Muscle of leg (tissue), 11 donors: ENCODE measurements around the gene PCSK2. TPM values are rescaled to one million over a fixed set of nuclear protein-coding genes. Genes with fewer than 3 reads are reported as not detected.

Experiments
- DNase-seq: peaks from one replicate; pipeline ENCODE4 v3.0.0; 2013
- H3K27ac ChIP-seq: one replicate; pipeline ENCODE4 v1.5.1; 2013; ENCODE audit warnings: mild to moderate bottlenecking, low read length, control low read depth
- H3K27me3 ChIP-seq: one replicate; pipeline ENCODE4 v1.6.1; 2013; ENCODE audit warnings: low read length; ENCODE audit not compliant: control insufficient read depth, insufficient read depth
- H3K36me3 ChIP-seq: one replicate; pipeline ENCODE4 v1.6.1; 2013; ENCODE audit warnings: low read length; ENCODE audit not compliant: control insufficient read depth, insufficient read depth
- H3K4me1 ChIP-seq: one replicate; pipeline ENCODE4 v1.6.1; 2013; ENCODE audit warnings: low read length; ENCODE audit not compliant: control insufficient read depth, insufficient read depth
- H3K4me3 ChIP-seq: one replicate; pipeline ENCODE4 v1.5.1; 2013; ENCODE audit warnings: low read length, control low read depth
- H3K9me3 ChIP-seq: replicated peaks from 2 replicates; pipeline ENCODE4 v1.6.1; 2013; ENCODE audit warnings: low read depth, low read length; ENCODE audit not compliant: control insufficient read depth
- WGBS: methylation state at CpG from one replicate; pipeline ENCODE4 v1.1.5; 2013; ENCODE audit warnings: missing lambda C conversion rate; ENCODE audit not compliant: insufficient coverage; 5-methylcytosine and 5-hydroxymethylcytosine counted together
- polyA plus RNA-seq, 8 donors: library from polyadenylated mRNA; unstranded; fragments of 120-200 nt; gene quantifications; one replicate each; pipeline versions ENCODE4 v1.2.1 to v1.2.3, GENCODE V29; 2013; ENCODE audit warnings: inconsistent platforms in 1 of 8, low replicate concordance in 1 of 8; ENCODE audit not compliant: insufficient read length in 8 of 8, insufficient read depth in 1 of 8
- total RNA-seq: library from RNA; stranded (reverse); fragments of 120-200 nt; gene quantifications from one replicate; pipeline ENCODE4 v1.2.4, GENCODE V29; 2013

Gene PCSK2
- total and polyA plus RNA-seq, 9 donors = 0.27 to 4.0 (median 0.82) TPM

GRCh38 chr20:17236766-17237165 lies 9.9 kb downstream of the PCSK2 start:
- Histone ChIP-seq H3K4me1 (no peaks in the 10 kb centered on the region), H3K27me3 (peaks cover under 1% of the 10 kb centered on the region), H3K27ac (no peak overlapping the region), H3K36me3 (no peaks in the 10 kb centered on the region), H3K9me3 (no peaks in the 10 kb centered on the region), H3K4me3 (no peak overlapping the region)
- DNase-seq = no peak

GRCh38 chr20:17248224-17248623 lies 21.4 kb downstream of the PCSK2 start:
- no CpG with 5 or more reads among the region's 3 CpGs for WGBS
- no peak for DNase-seq
- H3K36me3 ChIP-seq = no peaks in the 10 kb centered on the region
- H3K4me1 ChIP-seq = no peaks in the 10 kb centered on the region
- peaks cover 2% of the 10 kb centered on the region for H3K27me3 ChIP-seq
- H3K27ac ChIP-seq = no peak overlapping the region
- no peaks in the 10 kb centered on the region for H3K9me3 ChIP-seq
- H3K4me3 ChIP-seq = no peak overlapping the region

- no CpG with 5 or more reads among the region's 3 CpGs for WGBS
- Histone ChIP-seq H3K36me3 (no peaks in the 10 kb centered on the region), H3K9me3 (no peaks in the 10 kb centered on the region), H3K4me3 (no peak overlapping the region), H3K27ac (no peak overlapping the region), H3K27me3 (no peaks in the 10 kb centered on the region), H3K4me1 (no peaks in the 10 kb centered on the region)
- no peak for DNase-seq
Measured at GRCh38 chr20:17262786-17263185, 35.9 kb downstream of the PCSK2 start.

- Histone ChIP-seq H3K36me3 (no peaks in the 10 kb centered on the region), H3K27ac (no peak overlapping the region), H3K9me3 (no peaks in the 10 kb centered on the region), H3K4me1 (no peaks in the 10 kb centered on the region), H3K4me3 (no peak overlapping the region), H3K27me3 (no peaks in the 10 kb centered on the region)
- no peak for DNase-seq
- WGBS = no CpG with 5 or more reads among the region's 3 CpGs
Measured at GRCh38 chr20:17273717-17274116, 46.9 kb downstream of the PCSK2 start.

GRCh38 chr20:17276101-17276500 lies 49.3 kb downstream of the PCSK2 start:
- DNase-seq = no peak
- Histone ChIP-seq H3K27me3 (no peaks in the 10 kb centered on the region), H3K27ac (no peak overlapping the region), H3K4me3 (no peak overlapping the region), H3K4me1 (no peaks in the 10 kb centered on the region), H3K36me3 (no peaks in the 10 kb centered on the region), H3K9me3 (no peaks in the 10 kb centered on the region)

GRCh38 chr20:17281478-17281877 lies 54.6 kb downstream of the PCSK2 start:
- no peak for DNase-seq
- Histone ChIP-seq H3K27me3 (no peaks in the 10 kb centered on the region), H3K27ac (no peak overlapping the region), H3K4me3 (no peak overlapping the region), H3K36me3 (no peaks in the 10 kb centered on the region), H3K4me1 (no peaks in the 10 kb centered on the region), H3K9me3 (no peaks in the 10 kb centered on the region)

GRCh38 chr20:17282501-17282900 lies 55.7 kb downstream of the PCSK2 start:
- WGBS = 67% methylated on average over 2 of the region's 3 CpGs
- no peak for DNase-seq
- no peak overlapping the region for H3K4me3 ChIP-seq
- no peak overlapping the region for H3K27ac ChIP-seq
- H3K36me3 ChIP-seq = no peaks in the 10 kb centered on the region
- no peaks in the 10 kb centered on the region for H3K4me1 ChIP-seq
- no peaks in the 10 kb centered on the region for H3K9me3 ChIP-seq
- no peaks in the 10 kb centered on the region for H3K27me3 ChIP-seq

GRCh38 chr20:17287503-17287902 lies 60.7 kb downstream of the PCSK2 start:
- H3K4me3 ChIP-seq = no peak overlapping the region
- H3K9me3 ChIP-seq = no peaks in the 10 kb centered on the region
- no peaks in the 10 kb centered on the region for H3K27me3 ChIP-seq
- 67% methylated on average over 1 of the region's 2 CpGs for WGBS
- no peaks in the 10 kb centered on the region for H3K36me3 ChIP-seq
- no peaks in the 10 kb centered on the region for H3K4me1 ChIP-seq
- DNase-seq = no peak
- no peak overlapping the region for H3K27ac ChIP-seq

GRCh38 chr20:17287998-17288397 lies 61.2 kb downstream of the PCSK2 start:
- 91% methylated on average over 3 of the region's 3 CpGs for WGBS
- Histone ChIP-seq H3K27ac (no peak overlapping the region), H3K4me1 (no peaks in the 10 kb centered on the region), H3K27me3 (no peaks in the 10 kb centered on the region), H3K36me3 (no peaks in the 10 kb centered on the region), H3K4me3 (no peak overlapping the region), H3K9me3 (no peaks in the 10 kb centered on the region)
- DNase-seq = no peak

GRCh38 chr20:17295151-17295726 lies 68.4 kb downstream of the PCSK2 start:
- no peak overlapping the region for H3K4me3 ChIP-seq
- H3K27me3 ChIP-seq = no peaks in the 10 kb centered on the region
- H3K4me1 ChIP-seq = no peaks in the 10 kb centered on the region
- WGBS = 57% methylated on average over 2 of the region's 3 CpGs
- no peak overlapping the region for H3K27ac ChIP-seq
- no peaks in the 10 kb centered on the region for H3K36me3 ChIP-seq
- H3K9me3 ChIP-seq = no peaks in the 10 kb centered on the region
- DNase-seq = no peak

GRCh38 chr20:17295991-17296390 lies 69.2 kb downstream of the PCSK2 start:
- Histone ChIP-seq H3K9me3 (no peaks in the 10 kb centered on the region), H3K27ac (no peak overlapping the region), H3K4me1 (no peaks in the 10 kb centered on the region), H3K36me3 (no peaks in the 10 kb centered on the region), H3K27me3 (no peaks in the 10 kb centered on the region), H3K4me3 (no peak overlapping the region)
- DNase-seq = no peak
- 11% methylated on average over 1 of the region's 4 CpGs for WGBS
